Activated CD4-positive, alpha-beta T cell treated with anti-CD3 and anti-CD28 coated beads for 36 hours (primary cell): ENCODE results near the gene USHBP1. TPM values are rescaled to one million over a fixed set of nuclear protein-coding genes. Genes with fewer than 3 reads are reported as not detected.

Source experiments
- ATAC-seq: fragments of 200-7000 bp; cut with Tn5 transposase; one replicate; pipeline ENCODE4 v1.10.0; 2021; ENCODE audit warnings: mild to moderate bottlenecking, moderate library complexity
- CTCF ChIA-PET: fragments of 350-600 bp; sonication (Branson Sonifier 250); formaldehyde crosslinking; loops from one replicate; lab custom pipeline; 2021; ENCODE audit warnings: antibody characterized with exemption; lab: Charles Lee
- POLR2A ChIA-PET: fragments of 350-600 bp; sonication (Branson Sonifier 250); formaldehyde crosslinking; loops from one replicate; lab custom pipeline; 2021; ENCODE audit warnings: antibody characterized with exemption, inconsistent platforms; lab: Charles Lee
- DNase-seq: peaks from one replicate; pipeline ENCODE4 v3.0.0-alpha.2; 2020
- H3K27ac Mint-ChIP-seq: one replicate; pipeline ENCODE4 v1.8.0; 2021; ENCODE audit warnings: mixed read lengths
- H3K27me3 Mint-ChIP-seq: one replicate; pipeline ENCODE4 v1.8.0; 2021; ENCODE audit warnings: mixed read lengths
- H3K36me3 Mint-ChIP-seq: one replicate; pipeline ENCODE4 v1.8.0; 2021; ENCODE audit warnings: low read depth, mixed read lengths
- H3K4me1 Mint-ChIP-seq: one replicate; pipeline ENCODE4 v1.8.0; 2021; ENCODE audit warnings: mixed read lengths
- H3K4me3 Mint-ChIP-seq: one replicate; pipeline ENCODE4 v1.8.0; 2021; ENCODE audit warnings: mild to moderate bottlenecking, moderate library complexity, mixed read lengths
- H3K9me3 Mint-ChIP-seq: one replicate; pipeline ENCODE4 v1.8.0; 2021; ENCODE audit warnings: low read depth, mixed read lengths
- intact Hi-C, 2 experiments: fragments of 100-400 bp; cut with DNase I in 1 of 2; cut with micrococcal nuclease in 1 of 2; formaldehyde crosslinking; loops; one replicate each; pipeline versions ENCODE4 v1.14.2 to v1.15.1; 2022 to 2024; cut with DNase I, micrococcal nuclease
- total RNA-seq, 2 experiments: library from RNA; stranded (reverse); gene quantifications; one replicate each; pipeline ENCODE4 v1.2.3, GENCODE V29; 2021

USHBP1 gene
- total RNA-seq, 2 experiments from 2014 or later: 0.11 TPM; not detected in 1

DNA sequence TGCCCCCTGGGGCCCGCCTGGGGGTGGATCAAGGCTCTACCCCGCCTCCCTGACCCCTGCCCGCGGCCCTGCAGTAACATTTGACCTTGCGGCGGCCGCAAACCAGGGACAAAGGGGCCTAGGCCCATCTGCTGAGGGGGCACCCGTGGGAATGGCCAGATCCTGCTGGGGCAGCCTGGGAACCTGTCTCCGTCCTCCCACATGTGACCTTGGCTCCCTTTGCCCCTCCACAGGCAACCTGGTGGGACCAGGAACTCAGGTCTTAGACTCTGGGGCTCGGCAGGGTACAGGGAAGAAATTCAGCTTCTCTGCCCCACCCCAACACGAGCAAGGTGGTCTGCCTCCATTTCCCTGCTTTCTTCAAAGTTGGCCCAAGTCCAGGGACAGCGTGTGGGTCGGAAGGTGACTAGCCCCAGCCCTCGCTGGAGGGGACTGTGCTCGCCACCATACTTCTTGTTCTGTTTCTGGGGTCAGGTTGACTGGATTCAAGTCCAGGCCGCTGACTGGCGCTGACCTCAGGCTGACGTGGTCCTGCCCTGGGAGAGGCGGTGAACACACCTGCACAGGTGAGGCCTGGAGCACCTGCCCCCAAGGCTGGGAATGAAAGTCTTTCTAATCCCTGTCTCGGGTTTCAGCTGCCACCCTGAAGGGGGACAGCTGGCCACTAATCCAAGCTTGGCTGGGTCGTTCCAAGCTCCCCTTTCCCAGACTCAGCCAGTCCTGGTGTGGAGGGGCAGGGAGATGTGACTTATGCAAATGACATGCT is 16.4 kb downstream of the USHBP1 start:
- Mint-ChIP-seq H3K27ac (no peak overlapping the region), H3K9me3 (no peaks in the 10 kb centered on the region), H3K4me3 (no peak overlapping the region), H3K4me1 (peaks cover 5% of the 10 kb centered on the region), H3K36me3 (no peaks in the 10 kb centered on the region), H3K27me3 (peaks cover 2% of the 10 kb centered on the region)
- ATAC-seq: no peak
- DNase-seq: no peak
- ChIA-PET CTCF (interaction anchor here (2.2 kb wide), 1 partner anchor 12 kb away, joined by 14 read pairs; no protein-coding TSS in a partner anchor), POLR2A (interaction anchor here (0.6 kb wide), 1 partner anchor 20 kb away, joined by 3 read pairs; no protein-coding TSS in a partner anchor)
- intact Hi-C loops: no loop called here

DNA sequence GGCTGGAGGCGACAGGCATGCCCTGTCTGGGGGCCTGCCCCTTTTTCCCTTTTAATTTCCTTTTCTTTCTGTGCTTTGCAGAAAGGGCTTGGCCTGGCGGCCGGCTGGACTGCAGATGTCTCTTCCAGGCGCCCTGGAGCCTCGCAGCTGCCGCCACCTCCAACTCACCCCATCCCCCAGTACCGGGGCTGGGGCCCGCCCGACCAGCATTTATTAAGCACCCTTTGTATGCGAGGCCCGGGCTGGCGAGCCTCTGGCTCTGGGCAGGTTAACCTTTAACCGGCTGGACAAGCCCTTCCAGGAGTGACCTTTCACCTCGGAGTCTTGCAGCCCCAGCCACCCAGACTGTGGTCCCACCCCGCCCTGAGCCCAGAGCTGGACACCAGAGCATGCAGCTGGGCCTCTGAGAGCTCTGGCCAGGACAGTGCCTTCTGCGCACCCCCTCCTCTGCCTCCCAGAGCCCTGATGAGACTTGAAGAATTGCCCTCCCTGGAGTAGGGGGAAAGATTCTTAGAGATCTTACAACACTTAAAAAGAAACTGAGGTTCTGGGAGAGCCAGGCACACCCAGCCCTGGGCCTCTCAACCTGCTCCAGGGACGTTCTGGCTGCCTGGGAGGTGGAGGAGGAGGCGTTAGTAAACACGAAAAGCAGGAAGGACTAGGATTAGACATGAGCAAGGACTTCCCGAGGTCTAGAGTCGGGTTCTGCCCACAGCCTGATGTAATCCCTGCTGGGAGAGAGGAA is 17.7 kb downstream of the USHBP1 start:
- Mint-ChIP-seq H3K4me1 (peaks cover 5% of the 10 kb centered on the region), H3K27me3 (peaks cover 2% of the 10 kb centered on the region), H3K9me3 (no peaks in the 10 kb centered on the region), H3K36me3 (no peaks in the 10 kb centered on the region), H3K27ac (no peak overlapping the region), H3K4me3 (peak overlapping the region; percentile 70)
- CTCF ChIA-PET: no interaction called here
- POLR2A ChIA-PET: interaction anchor here (0.6 kb wide), 1 partner anchor 12 kb away, joined by 3 read pairs; no protein-coding TSS in a partner anchor
- DNase-seq: no peak
- ATAC-seq: no peak
- intact Hi-C loops: no loop called here

DNA sequence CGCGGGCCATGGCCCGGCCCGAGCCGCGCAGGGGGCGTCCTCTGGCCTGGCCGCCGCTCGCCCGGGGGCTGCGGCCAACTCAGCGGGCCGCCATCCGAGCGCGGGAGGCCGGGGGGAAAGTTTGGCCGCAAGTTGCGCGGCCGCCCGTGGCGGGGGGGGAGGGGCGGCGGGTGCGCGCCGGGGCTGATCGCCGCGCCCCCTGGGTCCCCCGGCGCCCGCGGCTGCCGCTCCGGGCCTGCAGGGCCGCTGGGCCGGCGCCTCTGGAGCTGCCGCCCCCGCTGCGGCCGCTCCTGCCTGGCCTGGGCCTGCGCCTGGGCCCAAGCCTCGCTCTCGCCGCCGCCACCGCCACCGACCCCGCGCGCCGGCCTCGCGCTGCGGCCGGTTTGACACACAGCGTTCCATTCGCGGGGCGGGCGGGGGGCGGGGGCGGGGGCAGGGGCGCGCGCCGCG is 19.0 kb downstream of the USHBP1 start, which contains the start of gene NR2F6:
TSS of gene NR2F6 (minus strand) at position 385 of the 450 bp plus-strand sequence. CDS start 699 bp downstream, outside the sequence.
- peak; percentile 13 for ATAC-seq
- Mint-ChIP-seq H3K27ac (no peak within 1 kb of the TSS), H3K27me3 (peaks cover 2% of the 10 kb centered on the region), H3K36me3 (no peaks in the 10 kb centered on the region), H3K4me1 (peaks cover 5% of the 10 kb centered on the region), H3K9me3 (no peaks in the 10 kb centered on the region), H3K4me3 (peak within 1 kb of the TSS; percentile 70)
- ChIA-PET CTCF (no interaction called here), POLR2A (no interaction called here)
- intact Hi-C loops: loop anchor here in 1 of 2 experiments (1.0 kb wide), 2 partner anchors 19 to 22 kb away; partner anchors contain the start of genes BABAM1 and OCEL1
- no peak for DNase-seq

DNA sequence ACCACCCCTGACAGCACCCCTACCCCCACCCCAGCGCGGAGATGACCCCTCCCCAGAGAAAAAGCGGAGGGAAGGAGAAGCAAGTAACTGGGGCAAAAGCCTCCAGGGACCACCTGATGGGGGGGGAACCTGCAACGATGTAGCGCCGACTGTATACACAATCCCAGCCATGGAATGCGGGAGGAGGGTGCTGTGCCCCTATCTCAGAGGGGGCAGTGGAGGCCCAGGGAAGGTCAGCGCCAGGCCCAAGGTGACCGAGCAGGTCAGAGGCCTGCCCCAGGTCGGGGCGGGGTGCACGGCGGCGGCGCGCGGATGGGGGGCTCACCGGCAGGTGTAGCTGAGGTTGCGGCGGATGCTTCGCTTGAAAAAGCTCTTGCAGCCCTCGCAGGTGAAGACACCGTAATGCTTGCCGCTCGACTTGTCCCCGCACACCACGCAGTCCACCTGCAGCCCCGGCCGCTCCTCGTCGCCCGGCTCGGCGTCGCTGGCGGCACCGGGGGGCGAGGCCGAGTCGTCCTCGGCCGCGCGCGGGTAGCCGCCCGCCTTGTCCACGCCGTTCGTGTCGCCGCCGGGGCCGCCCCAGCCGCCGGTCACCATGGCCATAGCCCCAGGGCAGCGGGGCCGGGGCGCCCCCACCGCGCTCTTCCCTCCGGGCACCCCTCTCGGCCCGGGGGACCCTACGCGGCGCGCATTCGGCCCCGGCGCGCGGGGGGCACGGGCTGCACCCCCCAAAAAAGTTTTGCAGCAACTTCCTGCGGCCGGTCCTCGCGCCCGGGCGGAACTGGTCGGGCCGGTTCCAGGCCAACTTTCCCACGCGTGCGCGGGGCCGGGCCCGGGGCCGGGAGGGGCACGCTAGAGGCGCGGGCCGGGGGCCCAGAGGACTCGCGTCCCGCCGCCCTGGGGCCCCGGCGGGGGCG is 19.7 kb downstream of the USHBP1 start:
- DNase-seq (no peak), ATAC-seq (no peak)
- H3K4me1 Mint-ChIP-seq: peaks cover 5% of the 10 kb centered on the region
- no peaks in the 10 kb centered on the region for H3K36me3 Mint-ChIP-seq
- CTCF ChIA-PET: interaction anchor here (1.0 kb wide), 1 partner anchor 15 kb away, joined by 4 read pairs; no protein-coding TSS in a partner anchor
- intact Hi-C loops: loop anchor here in 1 of 2 experiments (1.0 kb wide), 2 partner anchors 19 to 22 kb away; partner anchors contain the start of genes BABAM1 and OCEL1
- no peak overlapping the region for H3K27ac Mint-ChIP-seq
- POLR2A ChIA-PET: no interaction called here
- no peaks in the 10 kb centered on the region for H3K9me3 Mint-ChIP-seq
- peaks cover 2% of the 10 kb centered on the region for H3K27me3 Mint-ChIP-seq
- H3K4me3 Mint-ChIP-seq: peak overlapping the region; percentile 45

DNA sequence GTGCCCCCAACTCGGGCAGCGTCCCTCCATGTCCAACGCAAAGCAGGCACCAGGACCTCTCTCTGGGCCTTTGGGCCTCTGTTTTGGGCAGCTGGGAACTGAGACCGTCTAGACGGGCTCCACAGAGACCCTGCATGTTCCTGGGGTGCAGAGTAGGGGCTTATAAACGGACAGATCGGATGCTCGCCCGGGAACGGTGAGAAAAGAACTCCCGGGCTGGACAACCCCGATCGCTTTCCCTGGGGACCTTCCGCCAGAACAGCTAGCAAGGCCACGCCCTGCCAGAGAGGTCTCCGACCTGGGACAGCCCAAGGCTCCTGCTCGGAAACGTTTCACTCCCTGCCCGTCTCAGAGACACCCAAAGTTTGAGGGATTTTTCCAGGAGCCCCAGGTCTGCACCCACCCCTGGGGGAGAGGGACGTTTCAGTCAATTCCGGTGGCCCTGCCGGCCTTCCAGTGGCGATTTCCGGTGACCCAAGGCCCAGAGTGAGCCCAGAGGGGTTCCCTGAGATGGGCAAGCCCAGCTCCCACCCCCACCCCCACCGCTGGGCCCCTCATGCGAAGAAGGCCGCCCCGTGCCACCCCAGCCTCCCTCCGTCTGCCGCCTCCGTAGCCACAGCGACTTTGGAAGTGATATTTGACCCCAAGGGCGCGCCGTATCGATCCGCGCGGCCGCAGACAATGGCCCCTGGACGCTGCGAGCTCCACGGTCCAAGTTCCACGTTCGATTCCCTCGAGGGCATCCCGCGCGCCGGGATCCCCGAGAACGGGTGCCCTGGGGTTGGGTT is 20.5 kb downstream of the USHBP1 start:
- peaks cover 5% of the 10 kb centered on the region for H3K4me1 Mint-ChIP-seq
- no peaks in the 10 kb centered on the region for H3K36me3 Mint-ChIP-seq
- ChIA-PET CTCF (interaction anchor here (1.0 to 1.4 kb wide), 2 partner anchors 16 to 28 kb away, joined by 4 read pairs; no protein-coding TSS in a partner anchor), POLR2A (interaction anchor here (0.8 kb wide), 1 partner anchor 29 kb away, joined by 3 read pairs; the partner anchor contains the start of gene USE1)
- peaks cover 2% of the 10 kb centered on the region for H3K27me3 Mint-ChIP-seq
- ATAC-seq: no peak
- no peaks in the 10 kb centered on the region for H3K9me3 Mint-ChIP-seq
- peak overlapping the region; percentile 45 for H3K4me3 Mint-ChIP-seq
- intact Hi-C loops: no loop called here
- DNase-seq: no peak
- no peak overlapping the region for H3K27ac Mint-ChIP-seq

DNA sequence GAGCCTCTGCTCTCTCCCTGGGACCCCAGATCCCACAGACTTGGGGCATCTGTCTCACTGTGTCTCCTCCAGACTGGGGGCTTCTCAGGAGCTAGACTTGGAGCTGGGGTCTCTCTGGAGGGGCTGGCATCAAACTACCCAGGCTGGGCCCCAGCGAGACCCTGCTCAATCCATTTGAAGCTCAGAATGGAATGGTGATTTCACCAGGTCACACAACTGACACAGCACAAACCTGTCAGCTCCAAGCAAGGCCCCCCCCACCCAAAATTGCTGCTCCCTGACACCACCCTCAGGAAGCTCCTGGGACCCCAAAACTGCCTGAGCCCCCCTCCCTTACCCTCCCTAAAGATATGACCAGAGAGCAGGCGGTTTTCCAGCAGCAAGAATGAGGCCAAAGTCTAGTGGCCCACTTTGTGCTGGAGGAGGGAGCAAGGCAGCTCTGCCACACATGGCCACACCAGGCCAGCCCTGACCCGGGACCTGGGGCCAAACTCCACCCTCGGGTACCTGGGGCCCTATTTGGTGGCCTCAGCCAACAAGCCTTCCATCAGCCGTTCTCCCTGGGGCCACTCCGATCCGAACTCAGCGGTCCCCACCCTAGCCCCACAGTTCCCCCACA is 21.2 kb downstream of the USHBP1 start:
- Mint-ChIP-seq H3K27ac (no peak overlapping the region), H3K4me3 (no peak overlapping the region), H3K9me3 (no peaks in the 10 kb centered on the region), H3K36me3 (no peaks in the 10 kb centered on the region), H3K27me3 (peaks cover 2% of the 10 kb centered on the region), H3K4me1 (peaks cover 5% of the 10 kb centered on the region)
- ChIA-PET POLR2A (interaction anchor here (1.2 kb wide), 1 partner anchor 24 kb away, joined by 5 read pairs; the partner anchor contains the start of gene BABAM1), CTCF (interaction anchor here (0.6 to 2.5 kb wide), 4 partner anchors 17 to 150 kb away, joined by 3 to 8 read pairs (median 4); no protein-coding TSS in a partner anchor)
- ATAC-seq (no peak), DNase-seq (no peak)
- intact Hi-C loops: no loop called here

DNA sequence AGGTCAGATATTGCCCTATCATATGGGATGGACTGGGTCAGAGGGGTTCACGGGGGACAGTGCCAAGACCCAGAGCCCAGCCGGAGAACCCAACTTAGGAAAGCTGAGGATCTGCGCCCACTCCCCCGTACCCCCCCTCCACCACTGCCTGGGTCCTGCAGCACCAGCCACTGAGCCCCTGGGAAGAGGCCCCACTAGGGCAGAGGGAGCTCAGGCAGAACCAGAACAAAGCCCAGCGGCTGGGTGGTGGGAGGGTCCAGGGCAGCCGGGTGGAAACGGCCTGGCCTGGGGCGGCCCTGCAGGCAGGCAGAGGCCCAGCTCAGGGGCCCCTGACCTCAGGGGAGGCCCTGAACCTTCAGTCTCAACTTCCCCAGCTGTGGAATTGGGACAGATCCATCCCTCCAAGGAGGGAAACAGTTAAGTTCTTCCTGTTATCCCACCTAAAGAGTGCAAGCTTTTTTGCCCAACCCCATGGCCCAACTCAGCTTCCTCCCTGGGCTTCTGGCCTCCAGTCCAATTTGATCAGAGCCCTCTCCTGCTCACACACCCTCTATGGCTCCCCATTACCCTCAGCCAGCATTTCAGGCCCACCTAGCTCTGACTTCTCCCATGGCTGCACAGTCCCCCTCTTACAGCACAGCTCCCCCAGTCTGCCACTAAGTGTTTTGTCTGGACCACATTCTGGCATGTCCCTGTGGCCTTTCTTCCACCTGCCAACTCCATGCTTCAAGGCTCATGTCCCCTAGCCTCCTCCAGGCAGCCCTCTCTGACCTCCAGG is 21.9 kb downstream of the USHBP1 start:
- no peak overlapping the region for H3K27ac Mint-ChIP-seq
- DNase-seq: no peak
- H3K36me3 Mint-ChIP-seq: no peaks in the 10 kb centered on the region
- no peak overlapping the region for H3K4me3 Mint-ChIP-seq
- no peak for ATAC-seq
- no peaks in the 10 kb centered on the region for H3K9me3 Mint-ChIP-seq
- peaks cover 5% of the 10 kb centered on the region for H3K4me1 Mint-ChIP-seq
- peaks cover 2% of the 10 kb centered on the region for H3K27me3 Mint-ChIP-seq
- ChIA-PET POLR2A (interaction anchor here (1.2 kb wide), 1 partner anchor 24 kb away, joined by 5 read pairs; the partner anchor contains the start of gene BABAM1), CTCF (interaction anchor here (0.6 to 2.5 kb wide), 7 partner anchors 17 to 802 kb away, joined by 3 to 8 read pairs (median 3); no protein-coding TSS in a partner anchor)
- intact Hi-C loops: no loop called here

DNA sequence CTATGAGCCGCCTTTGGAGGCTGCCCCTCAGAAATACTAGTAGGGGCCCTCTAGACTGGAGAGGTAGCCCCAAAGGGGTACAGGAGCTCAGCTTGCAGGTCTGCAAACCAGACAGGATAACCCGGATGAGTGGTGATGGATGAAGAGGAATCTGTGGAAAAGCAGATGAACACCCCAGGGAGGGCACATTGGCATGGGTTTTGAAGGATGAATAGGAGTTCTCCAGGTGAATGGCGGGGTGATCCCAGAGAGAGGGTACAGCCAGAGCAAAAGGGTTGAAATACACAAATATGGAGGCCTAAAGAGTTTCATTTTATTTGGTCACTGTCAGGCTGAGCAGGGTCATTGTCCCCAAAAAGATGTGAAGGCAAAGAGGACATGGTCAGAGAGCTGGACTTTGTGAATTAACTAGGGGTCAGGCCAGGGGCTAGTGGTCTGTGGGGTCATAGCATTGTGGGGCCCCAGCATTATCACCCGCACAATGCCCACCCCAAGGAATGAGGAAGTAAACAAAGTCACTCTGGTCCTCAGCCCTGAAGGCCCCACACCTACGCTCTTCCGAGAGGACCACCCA is 23.6 kb downstream of the USHBP1 start:
- Mint-ChIP-seq H3K27me3 (no peaks in the 10 kb centered on the region), H3K27ac (no peak overlapping the region), H3K4me3 (no peak overlapping the region), H3K4me1 (no peaks in the 10 kb centered on the region), H3K36me3 (no peaks in the 10 kb centered on the region), H3K9me3 (no peaks in the 10 kb centered on the region)
- intact Hi-C loops: no loop called here
- CTCF ChIA-PET: interaction anchor here (0.6 to 2.5 kb wide), 2 partner anchors 19 to 707 kb away, joined by 3 to 8 read pairs; no protein-coding TSS in a partner anchor
- no peak for DNase-seq
- POLR2A ChIA-PET: no interaction called here
- no peak for ATAC-seq
